ENCODE data around the gene TMTC1.

The TMTC1 gene

DNA sequence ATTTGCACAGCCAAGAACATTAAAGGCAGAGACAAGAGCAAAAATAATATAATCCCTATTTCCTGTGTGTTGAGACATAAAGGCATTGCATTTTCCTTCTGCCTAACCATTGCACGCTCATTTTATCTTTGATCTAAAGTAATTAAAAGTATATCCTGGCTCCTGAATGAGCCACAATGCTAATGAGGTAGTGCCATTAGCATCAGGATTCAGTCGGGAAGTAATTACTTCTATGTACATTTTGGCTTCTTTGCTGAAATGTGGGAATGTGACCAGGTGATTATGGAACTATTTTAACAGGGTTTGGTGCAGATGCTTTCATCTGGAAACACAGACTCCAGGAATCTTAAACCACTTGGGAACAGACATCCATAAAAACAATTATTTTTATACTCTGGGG, 77.4 kb downstream of the TMTC1 start:
- DNase-seq, result no peak

DNA sequence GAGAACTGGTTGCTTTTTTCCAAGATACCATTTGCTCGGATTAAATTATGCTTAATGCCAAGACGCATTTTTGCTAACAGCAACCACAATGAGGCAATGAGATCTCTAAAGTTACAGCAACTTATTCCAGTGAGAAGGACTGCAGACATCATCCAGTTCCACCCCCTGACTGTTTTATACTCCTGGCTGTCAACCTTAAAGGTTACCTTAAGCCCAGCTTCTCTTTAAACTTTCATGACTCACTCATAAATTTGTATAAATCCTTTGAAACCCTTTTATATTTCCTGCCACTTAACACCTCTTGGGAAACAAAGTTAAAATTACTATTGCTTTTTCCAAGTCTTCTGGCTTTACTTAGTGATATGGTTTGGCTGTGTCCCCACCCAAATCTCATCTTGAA, 80.2 kb downstream of the TMTC1 start:
- DNase-seq, result no peak

DNA sequence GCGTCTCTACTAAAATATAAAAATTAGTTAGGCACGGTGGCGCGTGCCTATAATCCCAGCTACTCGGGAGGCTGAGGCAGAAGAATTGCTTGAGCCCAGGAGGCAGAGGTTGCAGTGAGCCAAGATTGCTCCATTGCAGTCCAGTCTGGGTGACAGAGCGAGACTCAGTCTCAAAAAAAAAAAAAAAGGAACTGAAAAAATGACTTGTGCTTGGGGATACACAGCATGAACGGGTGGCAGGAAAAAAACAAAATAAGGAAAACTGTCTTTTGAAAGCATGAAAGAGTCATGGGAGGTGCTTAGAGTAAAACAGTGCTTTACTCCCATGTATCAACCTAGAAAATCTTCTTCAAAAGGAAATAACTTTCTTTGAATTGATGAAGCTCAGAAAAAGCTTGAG, 80.8 kb downstream of the TMTC1 start:
- no peak for DNase-seq

DNA sequence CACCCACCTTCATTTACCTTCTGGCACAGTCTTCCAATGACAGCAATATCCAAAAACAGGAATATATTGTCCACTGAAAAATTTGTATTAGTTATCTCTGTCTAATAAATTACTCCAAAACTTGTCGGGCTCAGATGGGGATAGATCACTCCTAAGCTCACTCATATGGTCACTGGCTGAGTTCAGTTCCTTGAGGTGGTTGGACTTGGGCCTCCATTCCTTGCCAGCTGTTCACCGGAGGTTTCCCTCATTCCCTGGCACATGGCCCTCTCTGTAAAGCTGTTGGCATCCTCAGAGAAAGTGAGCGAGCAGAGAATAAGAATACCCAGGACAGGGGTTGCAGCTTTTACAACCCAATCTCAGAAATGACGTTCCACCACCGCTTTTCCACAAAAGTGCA, 81.5 kb downstream of the TMTC1 start:
- DNase-seq, result no peak

DNA sequence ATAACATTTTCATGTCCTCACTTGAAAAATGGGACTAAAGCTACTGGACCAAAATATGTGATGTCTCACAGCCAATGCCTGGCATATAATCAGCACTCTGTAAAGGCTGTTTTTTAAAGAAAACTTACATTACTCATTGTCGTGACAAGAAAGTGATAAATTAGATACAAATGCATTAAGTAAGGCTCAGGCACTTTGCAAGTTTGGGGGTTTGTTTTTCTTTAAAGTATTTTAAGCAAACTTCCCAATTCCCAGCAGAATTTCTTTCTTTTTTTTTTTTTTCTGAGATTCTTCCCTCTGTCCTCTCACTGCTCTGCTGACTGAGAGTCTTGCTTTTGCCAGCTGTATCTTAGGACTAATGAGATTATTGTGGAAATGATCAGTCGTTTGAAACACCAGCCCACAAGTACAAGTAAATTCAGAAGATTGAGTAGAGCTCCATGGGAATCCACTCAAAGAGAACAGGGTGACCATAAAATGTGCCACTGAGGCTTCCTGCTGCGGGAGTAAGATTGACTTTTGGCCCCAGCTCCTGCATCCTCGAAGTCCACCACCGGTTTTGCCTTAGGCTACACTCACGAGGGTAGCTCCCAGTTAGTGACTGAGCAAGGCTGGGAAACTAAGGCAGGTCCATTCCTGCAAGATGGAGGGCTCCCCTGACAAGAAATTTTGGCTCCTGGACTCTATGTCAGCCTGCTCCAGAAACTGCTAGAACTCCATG, 82.8 kb downstream of the TMTC1 start:
- DNase-seq, result no peak

DNA sequence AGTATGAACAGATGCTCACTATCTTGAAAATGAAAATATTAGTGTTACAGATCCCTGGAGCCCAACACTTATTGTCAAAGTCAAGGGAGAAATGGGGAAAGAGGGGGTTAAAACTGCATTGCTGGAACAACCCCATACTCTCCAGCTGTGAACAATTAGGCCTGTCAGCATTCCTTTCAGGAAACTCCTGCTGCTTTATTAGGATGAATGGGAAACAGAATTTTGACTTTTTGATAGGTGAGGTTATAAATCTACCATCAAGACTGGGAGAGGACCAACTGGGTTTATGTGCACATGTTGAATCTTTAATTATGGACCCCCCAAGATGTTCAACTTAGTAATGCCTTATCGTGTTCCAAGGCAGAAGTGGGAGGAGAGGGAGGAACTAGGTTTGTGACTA, 85.0 kb downstream of the TMTC1 start:
- no peak for DNase-seq

DNA sequence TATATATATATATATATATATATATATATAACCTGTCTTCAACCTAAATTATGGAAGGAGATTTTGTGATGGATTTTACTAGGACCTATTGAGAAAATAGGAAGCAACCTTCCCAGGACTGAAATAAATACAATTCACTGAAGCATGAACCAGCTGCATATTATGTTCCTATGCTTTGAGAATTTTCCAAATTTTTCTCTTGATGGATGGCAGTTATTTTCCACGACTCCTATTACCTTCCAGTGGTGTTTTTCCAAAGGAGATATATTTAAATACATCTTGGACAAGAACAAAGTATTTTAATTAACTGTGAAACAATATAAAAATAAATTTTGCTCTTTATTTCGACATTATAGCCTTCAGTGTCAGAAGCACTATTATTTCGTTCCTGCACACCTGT, 87.9 kb downstream of the TMTC1 start:
- no peak for DNase-seq

DNA sequence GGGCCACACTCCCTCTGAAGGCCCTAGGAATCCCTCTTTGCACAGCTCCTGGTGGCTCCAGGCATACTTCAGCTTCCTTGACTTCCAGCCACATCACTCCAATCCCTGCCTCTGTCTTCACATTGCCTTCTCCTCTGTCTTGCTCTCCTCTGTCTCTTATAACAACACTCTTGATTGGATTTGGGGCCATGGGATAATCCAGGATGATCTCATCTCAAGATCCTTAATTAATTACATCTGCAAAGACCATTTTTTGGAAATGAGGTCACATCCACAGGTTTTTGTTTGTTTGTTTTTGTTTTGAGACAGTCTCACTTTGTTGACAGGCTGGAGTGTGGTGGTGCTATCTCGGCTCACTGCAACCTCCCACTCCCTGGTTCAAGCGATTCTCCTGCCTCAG, 88.7 kb downstream of the TMTC1 start:
- DNase-seq, result no peak

DNA sequence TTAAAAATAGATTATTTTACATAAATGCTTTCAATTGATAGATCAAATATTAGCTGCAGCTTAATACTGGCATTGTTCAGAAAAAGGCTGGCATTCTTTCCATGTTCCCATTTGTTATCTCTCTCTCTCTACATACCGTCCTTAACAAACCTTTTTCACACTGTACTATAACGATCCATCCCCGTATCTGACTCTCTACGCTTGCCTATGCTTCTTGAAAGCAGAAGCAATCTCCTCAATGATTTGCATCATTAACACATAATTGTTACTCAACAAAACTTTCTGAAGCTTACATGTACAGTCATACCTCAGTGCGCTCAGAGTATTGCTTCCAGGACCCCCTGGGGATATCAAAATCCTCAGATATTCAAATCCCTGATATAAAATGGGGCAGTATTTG, 89.7 kb downstream of the TMTC1 start:
- no peak for DNase-seq

DNA sequence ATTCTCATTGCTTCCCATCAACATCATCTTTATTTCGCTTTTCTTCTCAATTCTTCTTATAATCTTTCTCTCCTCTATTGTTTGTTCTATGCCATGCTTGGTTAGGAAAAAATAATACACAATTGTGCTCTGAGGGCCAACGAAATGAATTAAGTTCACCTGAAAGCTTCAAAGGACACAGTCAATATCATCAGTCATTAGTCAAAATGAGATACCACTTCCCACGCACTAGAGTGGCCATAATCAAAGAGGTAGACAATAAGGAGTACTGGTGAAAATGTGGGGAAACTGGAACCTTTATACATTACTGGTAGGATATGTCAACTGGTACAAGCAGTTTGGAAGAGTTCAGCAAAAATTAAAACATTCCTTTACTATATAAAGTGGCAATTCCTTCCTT, 91.5 kb downstream of the TMTC1 start:
- DNase-seq, result no peak

DNA sequence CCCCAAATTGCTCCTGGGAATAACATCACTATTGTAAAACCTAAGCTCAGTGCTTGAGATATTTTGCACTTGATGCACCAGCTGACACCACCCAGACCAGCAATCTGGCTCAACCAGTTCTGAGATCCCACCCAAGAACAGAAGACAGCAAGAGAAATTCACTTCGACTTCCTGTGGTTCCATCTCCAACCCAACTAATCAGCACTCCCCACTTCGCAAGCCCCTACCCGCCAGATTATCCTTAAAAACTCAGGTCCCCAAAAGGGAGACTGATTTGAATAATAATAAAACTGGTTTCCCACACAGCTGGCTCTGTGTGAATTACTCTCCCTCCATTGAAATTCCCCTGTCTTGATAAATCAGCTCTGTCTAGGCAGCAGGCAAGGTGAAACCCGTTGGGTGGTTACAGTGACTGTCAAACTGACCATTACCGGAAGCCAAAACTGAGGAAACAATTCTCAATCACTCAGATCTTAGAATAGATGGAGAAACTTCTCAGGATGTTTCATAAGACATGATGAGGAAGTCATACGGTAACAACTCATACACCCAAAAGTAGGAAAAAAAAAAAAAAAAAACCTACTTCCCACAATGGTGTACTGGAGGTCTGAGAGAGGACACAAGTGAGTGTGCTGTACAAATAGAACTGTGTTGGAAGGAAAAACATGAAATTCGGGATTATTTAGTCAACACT, 92.4 kb downstream of the TMTC1 start:
- DNase-seq, result no peak

DNA sequence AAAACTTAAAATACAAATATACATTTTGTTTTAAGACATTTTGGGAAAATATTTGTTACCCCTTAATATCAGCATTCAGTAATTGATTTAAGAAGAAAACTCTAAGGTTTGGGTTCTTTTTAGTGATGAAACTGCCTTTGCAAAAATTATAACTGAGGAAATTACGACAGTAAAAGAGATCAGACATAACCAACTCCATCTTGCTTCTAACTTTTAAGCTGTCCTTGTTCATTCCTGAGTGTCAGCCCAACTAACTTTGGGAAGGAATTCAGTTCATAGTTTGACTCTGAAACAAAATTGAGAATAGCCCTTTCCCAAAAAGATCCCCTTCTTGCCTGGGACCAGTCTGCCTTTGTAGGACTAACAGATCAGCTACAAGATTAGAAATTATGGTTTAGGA, 93.0 kb downstream of the TMTC1 start:
- no peak for DNase-seq

DNA sequence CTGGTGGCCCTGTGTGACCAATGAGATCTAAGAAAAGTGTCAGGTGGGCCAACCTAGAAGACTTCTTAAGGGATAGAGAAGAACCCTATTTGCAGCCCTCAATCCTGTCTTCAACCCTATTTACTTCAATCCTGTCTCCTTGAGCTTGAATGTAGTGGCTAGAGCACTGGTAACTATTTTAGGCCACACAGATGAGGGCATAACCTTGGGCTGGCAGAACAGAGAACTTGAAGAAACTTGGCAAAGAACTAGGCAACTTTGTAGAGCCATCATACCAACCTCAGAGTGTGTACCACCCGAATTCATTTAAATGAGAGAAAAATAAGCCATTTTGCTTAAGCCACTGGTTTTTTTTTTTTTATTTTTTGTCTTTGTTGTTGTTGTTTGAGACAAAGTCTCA, 94.8 kb downstream of the TMTC1 start:
- no peak for DNase-seq

DNA sequence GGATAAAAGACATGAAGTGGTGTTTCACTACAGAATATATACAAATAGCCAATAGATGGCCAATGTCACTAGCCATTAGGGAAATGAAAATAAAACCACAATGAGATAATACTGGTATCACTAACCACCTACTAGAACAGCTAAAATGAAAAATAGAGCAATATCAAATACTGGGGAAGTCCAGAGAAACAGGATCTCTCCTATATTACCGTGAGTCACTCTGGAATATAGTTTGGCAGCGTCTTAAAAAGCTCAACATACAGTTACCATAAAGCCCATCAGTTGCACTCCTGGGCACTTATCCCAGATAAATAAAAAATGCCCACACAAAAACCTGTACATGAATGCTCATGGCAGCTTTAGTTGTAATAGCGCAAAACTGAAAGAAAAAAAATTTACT, 101.7 kb downstream of the TMTC1 start:
- no peak for DNase-seq

DNA sequence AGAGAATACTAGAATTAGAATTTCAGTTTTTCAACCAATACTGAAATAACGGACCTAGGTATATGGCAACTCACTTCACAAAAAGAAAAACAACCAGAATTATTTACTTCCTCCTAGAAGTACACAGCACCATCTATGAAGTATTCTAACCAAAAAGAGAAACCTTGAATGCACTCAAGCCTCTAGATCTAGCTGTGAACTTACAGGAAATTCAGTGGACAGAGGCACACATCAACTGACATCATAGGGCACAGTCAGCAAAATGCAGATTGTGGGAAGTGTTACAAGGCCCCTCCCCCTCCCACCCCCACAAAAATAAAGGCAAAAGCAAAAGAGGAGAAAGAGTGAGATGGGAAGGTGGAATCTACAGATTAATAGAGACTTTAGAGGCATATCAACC, 102.4 kb downstream of the TMTC1 start:
- DNase-seq, result no peak

DNA sequence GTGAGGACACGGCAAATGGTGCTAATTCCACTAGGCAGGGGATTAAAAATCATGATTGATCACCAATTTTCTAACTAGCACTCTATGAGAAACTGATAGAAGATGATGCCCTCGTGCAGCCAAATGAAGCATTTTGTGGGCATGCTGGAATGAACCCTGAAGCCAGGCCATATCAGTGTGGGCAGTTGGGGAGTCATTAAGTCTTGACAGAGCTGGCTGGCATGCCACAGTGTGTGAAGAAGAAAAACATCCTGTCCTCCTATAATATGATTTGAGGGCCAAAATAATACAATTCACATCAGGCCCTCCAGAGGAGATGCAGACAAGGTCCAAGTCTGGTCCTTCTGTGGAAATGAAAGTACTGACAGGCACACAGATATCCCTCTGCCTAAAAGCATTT, 107.1 kb downstream of the TMTC1 start:
- no peak for DNase-seq

DNA sequence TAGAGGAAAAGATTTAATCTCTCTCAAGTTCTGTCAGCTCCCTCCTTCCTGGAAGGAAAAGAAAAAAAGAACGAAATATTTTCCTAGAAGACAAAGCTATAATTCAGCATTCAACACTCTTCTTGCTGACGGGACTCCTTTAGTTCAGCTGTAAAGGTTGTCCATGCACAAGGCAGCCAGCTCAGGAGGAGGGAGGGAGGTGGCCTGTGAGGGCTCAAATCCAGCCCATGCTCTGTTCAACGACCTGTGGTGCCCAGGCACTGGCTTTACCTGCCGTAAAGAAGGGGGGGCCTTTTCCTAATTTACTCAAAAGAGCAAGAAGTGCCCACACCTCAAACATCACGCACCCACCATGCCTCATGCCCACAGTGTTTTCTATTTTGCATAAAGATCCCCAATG, 109.3 kb downstream of the TMTC1 start:
- no peak for DNase-seq

DNA sequence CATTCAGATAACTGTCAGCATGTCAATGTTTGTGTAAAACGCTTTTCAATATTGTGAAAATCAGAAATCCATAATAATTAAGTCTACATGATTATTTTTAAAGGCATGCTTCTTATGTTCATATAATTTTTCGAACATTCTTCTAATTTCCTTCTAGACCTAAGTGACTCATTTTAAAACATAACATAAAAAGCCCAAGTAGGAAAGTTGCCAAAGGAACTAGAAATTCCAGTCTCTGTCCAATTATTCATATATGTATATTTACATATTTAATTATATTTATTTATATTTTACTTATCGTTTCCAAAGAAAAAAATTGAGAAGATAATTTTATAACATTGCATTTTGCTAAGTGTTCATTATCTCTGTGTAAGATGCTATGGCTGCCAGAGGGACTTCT, 110.4 kb downstream of the TMTC1 start:
- DNase-seq, result no peak

DNA sequence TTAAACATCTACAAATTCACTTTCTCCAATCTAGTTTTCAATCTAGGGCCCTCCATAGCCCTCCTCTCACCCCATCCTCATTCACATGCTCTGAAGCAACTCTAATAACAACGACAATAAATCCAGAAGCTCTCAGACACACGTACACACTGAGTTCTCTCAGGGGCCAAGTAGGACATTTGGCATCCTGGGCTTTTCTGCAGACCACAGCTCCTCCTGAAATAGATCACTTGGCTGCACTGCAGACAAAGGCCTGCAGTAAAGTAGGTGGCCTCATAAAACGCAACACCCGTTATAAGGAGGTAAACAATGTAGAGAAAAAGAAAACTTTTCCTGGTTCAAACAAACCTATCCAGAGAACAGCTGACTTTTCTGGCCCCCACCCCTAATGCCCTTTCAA, 111.2 kb downstream of the TMTC1 start:
- DNase-seq, result no peak

DNA sequence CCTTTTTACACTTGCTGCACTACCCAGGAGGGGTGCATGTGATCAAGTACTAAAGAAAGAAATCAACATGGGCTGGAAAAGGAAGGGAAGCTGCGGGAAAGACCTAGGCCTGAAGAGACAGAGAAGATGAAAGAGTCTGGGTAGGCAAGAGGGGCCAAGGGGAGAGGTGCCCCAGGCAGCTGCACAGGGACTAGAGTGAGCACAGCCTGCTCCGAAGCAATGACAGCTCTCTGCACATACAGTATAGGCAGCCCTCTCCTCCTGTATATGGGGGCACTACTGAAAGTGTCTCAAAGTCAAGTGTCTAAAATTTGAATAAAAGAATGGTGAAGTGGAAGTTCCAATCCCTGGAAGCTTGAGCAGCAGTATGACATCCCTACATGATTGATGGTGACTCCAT, 112.0 kb downstream of the TMTC1 start:
- no peak for DNase-seq

DNA sequence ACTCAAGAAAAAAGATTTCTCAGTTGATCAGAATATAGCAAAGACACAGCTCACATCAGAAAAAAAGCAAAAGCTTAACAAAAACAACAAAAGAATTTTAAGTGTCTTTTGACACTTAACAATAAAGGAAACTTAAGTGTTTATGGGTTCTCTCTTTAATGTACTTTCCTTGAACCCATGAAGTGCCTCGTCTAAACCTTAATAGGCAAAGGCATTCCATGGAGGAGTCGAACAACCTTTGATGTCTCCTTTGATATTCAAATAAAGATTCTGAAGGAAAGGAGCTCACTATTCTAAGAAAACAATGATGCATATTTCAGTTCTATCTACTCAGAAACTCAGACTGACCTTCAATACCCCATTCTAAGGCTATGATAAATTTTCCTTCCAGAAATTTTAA, 116.7 kb downstream of the TMTC1 start:
- no peak for DNase-seq

DNA sequence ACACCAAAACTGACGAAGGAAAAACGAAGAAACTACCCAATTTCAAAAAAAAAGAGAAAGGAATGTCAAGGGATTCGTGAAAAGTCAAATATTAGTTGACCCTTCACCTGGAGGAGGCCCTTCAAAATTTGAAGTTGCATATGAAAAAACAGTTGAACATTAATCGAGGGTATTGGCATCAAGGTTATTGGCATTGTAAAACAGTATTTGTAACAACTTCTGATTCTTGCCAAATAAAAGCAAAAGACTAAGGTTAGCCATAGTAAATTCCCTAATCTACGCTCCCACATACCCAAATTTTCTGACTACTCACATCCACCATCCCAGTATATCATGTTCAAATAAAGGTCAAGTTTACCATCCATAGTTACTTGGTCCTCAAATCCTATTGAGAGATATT, 118.6 kb downstream of the TMTC1 start:
- no peak for DNase-seq

DNA sequence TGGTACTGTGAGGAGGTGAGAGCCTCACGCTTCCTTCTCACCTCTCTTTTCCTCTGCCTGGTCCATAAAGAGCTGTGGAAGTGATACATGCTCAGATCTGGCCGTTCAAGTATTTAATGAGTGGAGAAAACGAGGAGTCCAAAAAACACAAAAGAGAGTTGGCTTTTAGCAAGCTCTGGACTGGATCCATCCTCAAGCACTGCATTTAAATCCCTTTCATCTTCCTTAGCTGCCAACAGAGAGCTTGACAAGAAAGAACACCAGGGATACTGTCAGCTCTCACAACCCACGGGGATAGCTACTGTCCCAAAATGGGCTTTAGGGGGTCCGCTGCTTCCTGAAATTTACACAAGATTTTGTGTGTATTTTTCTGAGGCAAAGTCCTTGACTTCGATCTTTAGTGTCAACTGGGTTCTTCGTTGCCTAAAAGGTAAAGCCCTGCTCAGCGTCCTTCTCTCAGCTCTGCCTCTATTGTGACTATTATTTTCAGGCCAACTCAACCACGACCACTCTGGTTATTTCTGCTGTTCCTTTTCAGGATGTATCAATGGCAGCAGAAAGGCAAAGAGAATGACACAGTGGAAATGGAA, 120.9 kb downstream of the TMTC1 start:
- DNase-seq, result no peak

DNA sequence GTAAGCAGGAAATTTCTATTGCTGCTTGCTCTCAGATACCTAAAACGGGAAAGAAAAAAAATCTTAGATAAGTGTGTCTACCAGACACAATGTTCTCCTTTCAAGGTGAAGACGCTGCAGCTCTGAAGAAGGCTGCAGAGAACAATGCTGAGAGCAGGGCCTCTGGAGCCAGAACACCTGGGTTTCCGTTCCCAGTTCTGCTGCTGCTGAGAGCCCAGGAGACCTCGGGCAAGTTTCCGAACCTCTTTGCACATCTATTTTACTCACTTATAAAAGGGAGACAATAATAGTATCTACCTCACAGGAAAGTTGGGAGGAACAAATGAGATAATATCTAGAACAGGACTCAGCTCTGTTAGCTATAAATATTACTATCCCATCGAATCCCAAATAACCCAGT, 122.9 kb downstream of the TMTC1 start:
- no peak for DNase-seq

Data from NCI-H524 treated with DMSO at 0.1 percent for 48 hours (cell line).